Ovary (tissue), 1 donor: ENCODE measurements around the gene CYP3A5.

Source experiments
- EP300 ChIP-seq: sonication (generic); formaldehyde crosslinking; IDR thresholded peaks from one replicate; pipeline ENCODE4 v1.6.1; 2017; ENCODE audit warnings: antibody characterized with exemption
- POLR2A ChIP-seq: fragments of 450-650 bp; IDR thresholded peaks from one replicate; pipeline ENCODE4 v1.6.1; 2017; ENCODE audit warnings: antibody characterized with exemption, mild to moderate bottlenecking, moderate library complexity

DNA sequence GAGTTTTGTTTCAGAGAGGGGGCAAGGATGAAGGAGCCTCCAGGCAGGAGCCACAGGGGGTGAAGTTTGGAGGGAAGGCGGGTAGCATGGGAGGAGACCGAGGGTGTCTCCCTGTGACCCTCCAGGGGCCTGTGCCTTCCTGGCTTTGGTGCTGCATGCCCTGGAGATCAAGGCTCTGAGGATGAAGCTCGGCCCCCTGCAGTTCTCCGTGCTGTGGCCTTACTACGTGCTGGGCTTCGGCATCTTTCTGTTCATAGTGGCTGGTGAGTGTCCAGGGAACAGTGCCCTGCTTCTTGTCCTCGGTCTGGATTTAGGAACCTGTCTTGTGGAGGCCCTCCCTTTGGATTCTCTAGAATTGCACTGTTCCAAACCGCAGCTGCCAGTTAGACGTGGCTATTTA, 72.2 kb downstream of the CYP3A5 start:
- TF ChIP-seq EP300 (no peak), POLR2A (no peak)
